Left ventricle myocardium inferior (tissue), 1 donor: ENCODE data around the gene HIP1R. TPM values are rescaled to one million over a fixed set of nuclear protein-coding genes. Genes with fewer than 3 reads are reported as not detected.

Source experiments
- DNase-seq: peaks from one replicate; pipeline ENCODE4 v3.0.0-alpha.2; 2020
- H3K27ac ChIP-seq: fragments of 200-600 bp; replicated peaks from 2 replicates; pipeline ENCODE4 v1.8.0; 2021
- H3K27me3 ChIP-seq: fragments of 200-600 bp; 2 replicates; pipeline ENCODE4 v1.8.0; 2021; ENCODE audit warnings: low read depth
- H3K36me3 ChIP-seq: fragments of 200-600 bp; 2 replicates; pipeline ENCODE4 v1.8.0; 2021
- H3K4me1 ChIP-seq: fragments of 200-600 bp; 2 replicates; pipeline ENCODE4 v1.8.0; 2021
- H3K4me3 ChIP-seq: fragments of 200-600 bp; 2 replicates; pipeline ENCODE4 v1.8.0; 2021; ENCODE audit warnings: mild to moderate bottlenecking, moderate library complexity
- H3K9me3 ChIP-seq: fragments of 200-600 bp; replicated peaks from 2 replicates; pipeline ENCODE4 v1.8.0; 2021
- CTCF ChIP-seq: fragments of 200-600 bp; IDR thresholded peaks from 2 replicates; pipeline ENCODE4 v1.8.0; 2021; ENCODE audit warnings: antibody characterized with exemption, mild to moderate bottlenecking, borderline replicate concordance
- intact Hi-C: fragments of 100-400 bp; cut with micrococcal nuclease; formaldehyde crosslinking; loops from one replicate; pipeline ENCODE4 v1.11.0; 2022
- total RNA-seq: library from RNA; stranded (reverse); fragmentation: NEBNext Ultra II Directional; extraction: Animal tissue kit (Norgen Biotek cat#: 25700); gene quantifications from one replicate; pipeline ENCODE4 v1.2.1, GENCODE V29; 2021
- donor health status: DM: no; HTN: yes; CAD: no; lungs with severe emphysema.

Gene HIP1R
- total RNA-seq, 1 donor from 2014 or later = 11.2 TPM

DNA sequence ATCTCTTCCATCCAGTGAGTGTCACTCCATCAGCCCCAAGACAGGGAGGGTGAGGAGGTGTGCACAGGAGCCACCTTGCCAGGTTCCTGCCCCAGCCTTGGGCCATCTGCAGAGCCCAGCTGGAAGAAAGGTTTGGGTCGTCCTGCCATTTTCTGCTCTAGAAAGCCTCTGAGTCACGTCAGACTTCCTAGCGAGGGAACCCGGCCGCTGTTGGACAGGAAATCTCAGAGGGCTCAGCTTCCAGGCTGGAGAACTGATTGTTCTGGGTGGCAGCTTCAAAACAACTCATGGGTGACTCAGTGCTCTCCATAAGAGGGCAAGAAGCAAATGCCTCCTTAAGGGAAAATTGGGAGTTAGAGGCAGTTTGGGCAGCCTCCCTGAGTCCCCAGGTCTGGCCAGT, 16.6 kb downstream of the HIP1R start:
- Histone ChIP-seq H3K4me1 (peaks cover 50% of the 10 kb centered on the region), H3K27me3 (no peaks in the 10 kb centered on the region), H3K27ac (peak overlapping the region; percentile 78), H3K36me3 (peaks cover 13% of the 10 kb centered on the region), H3K4me3 (no peak overlapping the region), H3K9me3 (no peaks in the 10 kb centered on the region)
- no peak for TF ChIP-seq CTCF
- intact Hi-C loops = no loop called here
- DNase-seq = no peak

DNA sequence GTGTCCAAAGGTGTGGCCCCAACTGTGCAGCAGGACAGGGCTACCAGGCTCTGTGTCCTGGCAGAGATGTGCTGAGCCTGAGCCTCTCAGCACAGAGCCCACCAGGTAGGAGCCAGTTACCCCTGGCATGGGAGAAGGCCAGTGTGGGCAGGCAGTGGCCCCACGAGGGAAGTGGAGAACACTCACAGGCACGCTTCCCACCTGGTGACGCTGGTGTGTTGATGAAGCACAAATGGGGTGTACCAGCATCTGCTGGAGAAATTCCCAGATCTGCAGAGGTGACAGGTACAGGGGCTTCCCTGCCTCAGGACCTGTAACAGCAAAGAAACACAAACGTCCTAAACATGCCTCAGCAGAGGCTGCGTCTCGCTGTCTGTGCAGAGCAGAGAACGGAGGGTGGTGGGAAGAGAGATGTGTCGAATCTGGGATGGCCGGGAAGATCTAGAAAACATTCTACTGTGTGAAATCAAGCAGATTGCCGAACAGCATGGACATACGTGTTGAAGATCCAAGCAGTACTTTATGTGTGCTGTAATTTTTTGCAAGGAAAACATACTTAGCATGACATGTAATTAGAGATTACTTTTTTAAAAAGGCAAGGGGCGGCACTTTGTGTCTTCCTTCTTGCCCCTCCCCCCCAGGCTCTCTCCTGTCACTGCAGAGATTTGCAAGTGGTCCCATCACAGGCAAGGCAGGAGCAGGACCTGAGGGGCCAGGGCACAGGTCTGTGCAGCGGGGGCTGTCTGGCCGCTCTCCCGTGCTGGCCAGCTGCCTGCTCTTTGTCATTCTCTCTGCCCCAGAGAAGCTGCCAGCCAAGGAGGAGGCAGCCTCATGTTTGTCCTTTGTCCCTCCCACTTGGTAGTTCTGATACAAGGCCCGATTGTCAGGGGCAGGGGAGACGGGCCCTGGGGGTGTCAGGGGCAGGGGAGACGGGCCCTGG, 17.3 kb downstream of the HIP1R start:
- Histone ChIP-seq H3K36me3 (peaks cover 13% of the 10 kb centered on the region), H3K9me3 (no peaks in the 10 kb centered on the region), H3K4me3 (no peak overlapping the region), H3K4me1 (peaks cover 50% of the 10 kb centered on the region), H3K27ac (peak overlapping the region; percentile 78), H3K27me3 (no peaks in the 10 kb centered on the region)
- intact Hi-C loops = no loop called here
- TF ChIP-seq CTCF = no peak
- no peak for DNase-seq

GRCh38 chr12:122853582-122854245, 18.5 kb downstream of the HIP1R start:
- TF ChIP-seq CTCF = no peak
- no peaks in the 10 kb centered on the region for H3K9me3 ChIP-seq
- peaks cover 13% of the 10 kb centered on the region for H3K36me3 ChIP-seq
- no peak overlapping the region for H3K4me3 ChIP-seq
- H3K4me1 ChIP-seq = peaks cover 45% of the 10 kb centered on the region
- no peak for DNase-seq
- H3K27ac ChIP-seq = no peak overlapping the region
- H3K27me3 ChIP-seq = no peaks in the 10 kb centered on the region
- intact Hi-C loops = no loop called here

GRCh38 chr12:122854554-122854953, 19.3 kb downstream of the HIP1R start:
- TF ChIP-seq CTCF = no peak
- no peak overlapping the region for H3K27ac ChIP-seq
- H3K4me1 ChIP-seq = peaks cover 37% of the 10 kb centered on the region
- H3K4me3 ChIP-seq = no peak overlapping the region
- H3K9me3 ChIP-seq = no peaks in the 10 kb centered on the region
- peaks cover 13% of the 10 kb centered on the region for H3K36me3 ChIP-seq
- DNase-seq = no peak
- H3K27me3 ChIP-seq = no peaks in the 10 kb centered on the region
- intact Hi-C loops = no loop called here

GRCh38 chr12:122855071-122855829, 20.0 kb downstream of the HIP1R start:
- Histone ChIP-seq H3K27ac (no peak overlapping the region), H3K9me3 (no peaks in the 10 kb centered on the region), H3K27me3 (no peaks in the 10 kb centered on the region), H3K36me3 (peaks cover 13% of the 10 kb centered on the region), H3K4me1 (peaks cover 36% of the 10 kb centered on the region), H3K4me3 (no peak overlapping the region)
- intact Hi-C loops = no loop called here
- no peak for DNase-seq
- TF ChIP-seq CTCF = no peak
